Endothelial cell of umbilical vein (primary cell): ENCODE results near the gene NETO1. TPM values are rescaled to one million over a fixed set of nuclear protein-coding genes. Genes with fewer than 3 reads are reported as not detected.

Experiments
- BruUV-seq: library from RNA; stranded (reverse); fragments of 400-500 nt; replicated peaks from 2 replicates; lab custom pipeline; 2021; lab: Mats Ljungman, UMichigan
- CTCF ChIA-PET: fragments of 300-600, 350-600 bp; sonication (Branson Sonifier 250); formaldehyde crosslinking; loops from one replicate; lab custom pipeline; 2021; ENCODE audit warnings: antibody characterized with exemption, inconsistent platforms; lab: Charles Lee
- POLR2A ChIA-PET: fragments of 300-600, 350-600 bp; sonication (Branson Sonifier 250); formaldehyde crosslinking; loops from one replicate; lab custom pipeline; 2021; ENCODE audit warnings: antibody characterized with exemption, inconsistent platforms; lab: Charles Lee
- DNase-seq: peaks from one replicate; pipeline ENCODE4 v3.0.0-alpha.2; 2011; ENCODE audit warnings: low read depth, low spot score
- FAIRE-seq: peaks from 2 replicates; lab custom pipeline; 2011; peaks lifted over from hg19 to GRCh38; lab: Jason Lieb, UNC
- H2AFZ ChIP-seq: 2 replicates; pipeline ENCODE4 v1.6.0; 2012; ENCODE audit warnings: low read depth, low read length, control low read depth, inconsistent platforms
- H3K27ac ChIP-seq: 2 replicates; pipeline ENCODE4 v1.5.1; 2011; ENCODE audit warnings: low read depth, mild to moderate bottlenecking, control low read depth, low read length, moderate library complexity; ENCODE audit not compliant: insufficient read depth
- H3K27me3 ChIP-seq, 2 experiments: 2 replicates each; pipeline versions ENCODE4 v1.6.0 to v1.6.1; 2011; ENCODE audit warnings: low read length in 2 of 2, mixed read lengths in 1 of 2; ENCODE audit not compliant: control insufficient read depth in 2 of 2, insufficient read depth in 2 of 2
- H3K36me3 ChIP-seq, 2 experiments: 2 replicates in 1 of 2; 3 replicates in 1 of 2; pipeline ENCODE4 v1.5.1; 2011; ENCODE audit warnings: low read length in 2 of 2, mild to moderate bottlenecking in 1 of 2, moderate library complexity in 1 of 2; ENCODE audit not compliant: control insufficient read depth in 2 of 2, insufficient read depth in 2 of 2; ENCODE audit errors: extremely low read depth in 1 of 2
- H3K4me1 ChIP-seq: 3 replicates; pipeline ENCODE4 v1.5.1; 2011; ENCODE audit warnings: mild to moderate bottlenecking, low read length; ENCODE audit not compliant: control insufficient read depth, insufficient read depth; ENCODE audit errors: extremely low read depth
- H3K4me2 ChIP-seq: 2 replicates; pipeline ENCODE4 v1.6.1; 2011; ENCODE audit warnings: low read length, control low read depth, mixed read lengths; ENCODE audit not compliant: insufficient read depth
- H3K4me3 ChIP-seq, 3 experiments: fragments of 200-600 bp in 1 of 3; sonication (generic), shearing (Covaris generic) in 1 of 3; replicated peaks in 1 of 3; 2 replicates each; pipeline ENCODE4 v1.5.1; 2011 to 2016; ENCODE audit warnings: control low read depth in 3 of 3, low read length in 3 of 3, mild to moderate bottlenecking in 2 of 3, inconsistent platforms in 1 of 3, low read depth in 1 of 3, moderate library complexity in 1 of 3; ENCODE audit not compliant: insufficient read depth in 1 of 3
- H3K79me2 ChIP-seq: 2 replicates; pipeline ENCODE4 v1.6.0; 2012; ENCODE audit warnings: low read length, inconsistent platforms; ENCODE audit not compliant: control insufficient read depth, insufficient read depth
- H3K9ac ChIP-seq: replicated peaks from 2 replicates; pipeline ENCODE3; 2011; ENCODE audit warnings: low read length, control low read depth; ENCODE audit not compliant: insufficient read depth; ENCODE audit errors: extremely low read depth
- H3K9me1 ChIP-seq: replicated peaks from 3 replicates; pipeline ENCODE4 v1.6.0; 2011; ENCODE audit warnings: mild to moderate bottlenecking, low read length; ENCODE audit not compliant: control insufficient read depth, insufficient read depth; ENCODE audit errors: extremely low read depth
- H3K9me3 ChIP-seq: replicated peaks from 2 replicates; pipeline ENCODE4 v1.5.1; 2012; ENCODE audit warnings: low read length, inconsistent platforms; ENCODE audit not compliant: control insufficient read depth, insufficient read depth
- H4K20me1 ChIP-seq: replicated peaks from 2 replicates; pipeline ENCODE3; 2011; ENCODE audit warnings: mild to moderate bottlenecking, low read length; ENCODE audit not compliant: control insufficient read depth, insufficient read depth; ENCODE audit errors: extremely low read depth
- EZH2 ChIP-seq: IDR thresholded peaks from 2 replicates; pipeline ENCODE4 v1.6.1; 2012; ENCODE audit warnings: borderline replicate concordance, low read depth, mild to moderate bottlenecking, moderate library complexity, low read length, inconsistent platforms; ENCODE audit not compliant: severe bottlenecking
- FOS ChIP-seq: IDR thresholded peaks from 2 replicates; pipeline ENCODE4 v1.6.1; 2011; ENCODE audit warnings: mild to moderate bottlenecking, low read length, moderate library complexity, borderline replicate concordance; ENCODE audit not compliant: insufficient read depth
- GATA2 ChIP-seq: IDR thresholded peaks from 2 replicates; pipeline ENCODE4 v1.7.0; 2011; ENCODE audit warnings: low read depth, mild to moderate bottlenecking, moderate library complexity, mixed read lengths, low read length; ENCODE audit not compliant: insufficient read length, insufficient read depth
- JUN ChIP-seq: IDR thresholded peaks from 2 replicates; pipeline ENCODE4 v1.6.1; 2011; ENCODE audit warnings: borderline replicate concordance, low read depth; ENCODE audit not compliant: insufficient read length, insufficient read depth
- MYC ChIP-seq: IDR thresholded peaks from one replicate; pipeline ENCODE4 v1.6.1; 2011; ENCODE audit warnings: mild to moderate bottlenecking, low read depth, low read length
- POLR2A ChIP-seq: IDR thresholded peaks from 2 replicates; pipeline ENCODE4 v1.6.1; 2012; ENCODE audit warnings: low read depth, mild to moderate bottlenecking, control low read depth, low read length
- POLR2AphosphoS5 ChIP-seq: IDR thresholded peaks from 2 replicates; pipeline ENCODE4 v1.6.1; 2012; ENCODE audit warnings: low read depth, mild to moderate bottlenecking, control low read depth, low read length, moderate library complexity; ENCODE audit not compliant: insufficient read depth
- dilution Hi-C: fragments of 300-500 bp; cut with MboI; formaldehyde crosslinking; loops from one replicate; pipeline ENCODE4 v1.15.0; 2019; ENCODE audit warnings: low sequenced_read_pairs; ENCODE audit not compliant: extremely low pct_ligation_motif_present
- intact Hi-C: fragments of 100-400 bp; cut with micrococcal nuclease; formaldehyde crosslinking; loops from one replicate; pipeline ENCODE4 v1.10.0; 2022
- polyA plus RNA-seq, 4 experiments: library from polyadenylated mRNA; depleted of rRNA in 3 of 4; stranded (reverse) in 3 of 4; unstranded in 1 of 4; fragments of >200 nt; gene quantifications; 2 replicates each; pipeline versions ENCODE4 v1.2.1 to v1.2.3, GENCODE V29; 2011 to 2012; ENCODE audit warnings: missing spikeins in 1 of 4
- total RNA-seq: library from RNA; stranded (reverse); gene quantifications from 2 replicates; pipeline ENCODE4 v1.2.3, GENCODE V29; 2021
- TF ChIP-seq, protein P1 (sequence below), 2 donors: IDR thresholded peaks; 1 replicate in 1 of 2; 2 replicates in 1 of 2; pipeline ENCODE4 v1.5.1; 2011; ENCODE audit warnings: low read length in 2 of 2, mild to moderate bottlenecking in 2 of 2, moderate library complexity in 2 of 2, control low read depth in 1 of 2, inconsistent platforms in 1 of 2, low read depth in 1 of 2; ENCODE audit not compliant: insufficient read depth in 1 of 2; ENCODE audit errors: extremely low read depth in 1 of 2
- TF ChIP-seq, protein P2 (sequence below): IDR thresholded peaks from 2 replicates; pipeline ENCODE4 v1.6.1; 2011; ENCODE audit not compliant: insufficient read depth, insufficient read length

NETO1 gene
- total and polyA plus RNA-seq, 2 donors (not counting 3 experiments of a cell fraction or from before 2014, with no cell fraction given), result not detected

DNA sequence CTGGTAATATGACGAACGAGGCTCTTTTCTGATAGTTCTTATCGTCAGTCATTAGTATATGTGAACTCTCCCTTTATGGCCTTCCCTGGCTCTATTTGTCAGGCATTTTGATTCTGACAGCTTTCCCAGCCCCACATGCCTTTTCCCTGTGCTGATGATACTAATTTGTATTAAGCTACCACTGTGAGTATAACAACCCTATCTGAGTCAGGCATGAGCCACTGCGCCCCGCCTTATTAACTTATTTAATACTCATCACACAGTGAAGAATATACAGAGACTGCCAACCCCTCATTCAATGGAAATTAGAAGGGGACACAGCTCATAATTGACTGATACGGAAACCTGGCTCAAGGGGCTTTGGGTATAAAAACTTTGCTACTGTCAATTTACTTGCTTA lies 140.0 kb downstream of the NETO1 start:
- Histone ChIP-seq H3K4me3 (no peak overlapping the region), H2AFZ (no peak overlapping the region), H3K4me2 (no peak overlapping the region), H3K9me1 (no peaks in the 10 kb centered on the region), H3K27ac (no peak overlapping the region), H3K27me3 (no peaks in the 10 kb centered on the region), H3K9ac (no peak overlapping the region), H3K4me1 (no peaks in the 10 kb centered on the region), H3K79me2 (no peaks in the 10 kb centered on the region), H4K20me1 (no peaks in the 10 kb centered on the region), H3K9me3 (peaks cover 4% of the 10 kb centered on the region), H3K36me3 (no peaks in the 10 kb centered on the region)
- CTCF ChIA-PET, result no interaction called here
- BruUV-seq, result no TSS peak
- POLR2A ChIA-PET, result no interaction called here
- no peak for FAIRE-seq
- no peak for TF ChIP-seq MYC
- no peak for TF ChIP-seq EZH2
- no peak for TF ChIP-seq POLR2AphosphoS5
- TF ChIP-seq JUN, result no peak
- TF ChIP-seq, protein P1, sequence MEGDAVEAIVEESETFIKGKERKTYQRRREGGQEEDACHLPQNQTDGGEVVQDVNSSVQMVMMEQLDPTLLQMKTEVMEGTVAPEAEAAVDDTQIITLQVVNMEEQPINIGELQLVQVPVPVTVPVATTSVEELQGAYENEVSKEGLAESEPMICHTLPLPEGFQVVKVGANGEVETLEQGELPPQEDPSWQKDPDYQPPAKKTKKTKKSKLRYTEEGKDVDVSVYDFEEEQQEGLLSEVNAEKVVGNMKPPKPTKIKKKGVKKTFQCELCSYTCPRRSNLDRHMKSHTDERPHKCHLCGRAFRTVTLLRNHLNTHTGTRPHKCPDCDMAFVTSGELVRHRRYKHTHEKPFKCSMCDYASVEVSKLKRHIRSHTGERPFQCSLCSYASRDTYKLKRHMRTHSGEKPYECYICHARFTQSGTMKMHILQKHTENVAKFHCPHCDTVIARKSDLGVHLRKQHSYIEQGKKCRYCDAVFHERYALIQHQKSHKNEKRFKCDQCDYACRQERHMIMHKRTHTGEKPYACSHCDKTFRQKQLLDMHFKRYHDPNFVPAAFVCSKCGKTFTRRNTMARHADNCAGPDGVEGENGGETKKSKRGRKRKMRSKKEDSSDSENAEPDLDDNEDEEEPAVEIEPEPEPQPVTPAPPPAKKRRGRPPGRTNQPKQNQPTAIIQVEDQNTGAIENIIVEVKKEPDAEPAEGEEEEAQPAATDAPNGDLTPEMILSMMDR (IDR thresholded peaks at IDR 0.05; ENCODE audit: extremely low read depth in 1 of 2, insufficient read depth in 1 of 2, low read depth in 1 of 2, low read length in 2 of 2), result no peak
- TF ChIP-seq, protein P2, sequence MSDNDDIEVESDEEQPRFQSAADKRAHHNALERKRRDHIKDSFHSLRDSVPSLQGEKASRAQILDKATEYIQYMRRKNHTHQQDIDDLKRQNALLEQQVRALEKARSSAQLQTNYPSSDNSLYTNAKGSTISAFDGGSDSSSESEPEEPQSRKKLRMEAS, result no peak
- TF ChIP-seq POLR2A, result no peak
- no peak for TF ChIP-seq GATA2
- no peak for TF ChIP-seq FOS
- intact Hi-C loops (no loop called here), dilution Hi-C loops (no loop called here)
- no peak for DNase-seq
